Ishikawa (cell line): ENCODE measurements around the gene CD300LF.
A peak's percentile ranks its signal among the peaks of the same experiment; 100 is the strongest.

ENCODE experiments used
- CEBPB ChIP-seq: IDR thresholded peaks from 2 replicates; pipeline ENCODE4 v1.6.1; 2012
- CREB1 ChIP-seq: IDR thresholded peaks from 2 replicates; pipeline ENCODE4 v1.6.1; 2012; ENCODE audit warnings: low read depth
- EGR1 ChIP-seq: IDR thresholded peaks from 2 replicates; pipeline ENCODE4 v1.6.1; 2012
- EP300 ChIP-seq: IDR thresholded peaks from 2 replicates; pipeline ENCODE4 v1.6.1; 2012; ENCODE audit warnings: borderline replicate concordance
- FOXM1 ChIP-seq: IDR thresholded peaks from 2 replicates; pipeline ENCODE4 v1.6.1; 2012; ENCODE audit warnings: low read depth, borderline replicate concordance
- MAX ChIP-seq: IDR thresholded peaks from 2 replicates; pipeline ENCODE4 v1.6.1; 2012
- NFIC ChIP-seq: IDR thresholded peaks from 2 replicates; pipeline ENCODE4 v1.6.1; 2012
- RAD21 ChIP-seq: IDR thresholded peaks from 2 replicates; pipeline ENCODE4 v1.6.1; 2012; ENCODE audit warnings: low read depth
- REST ChIP-seq: IDR thresholded peaks from 2 replicates; pipeline ENCODE4 v1.6.1; 2012; ENCODE audit warnings: low read depth, mild to moderate bottlenecking
- TAF1 ChIP-seq: IDR thresholded peaks from 2 replicates; pipeline ENCODE4 v1.6.1; 2012; ENCODE audit warnings: low read depth, mild to moderate bottlenecking
- TCF12 ChIP-seq: IDR thresholded peaks from 2 replicates; pipeline ENCODE4 v1.6.1; 2012; ENCODE audit warnings: low read depth
- TEAD4 ChIP-seq: IDR thresholded peaks from 2 replicates; pipeline ENCODE4 v1.6.1; 2012
- YY1 ChIP-seq: IDR thresholded peaks from 2 replicates; pipeline ENCODE4 v1.6.1; 2012; ENCODE audit warnings: low read depth
- ZBTB7A ChIP-seq: IDR thresholded peaks from 2 replicates; pipeline ENCODE4 v1.6.1; 2012; ENCODE audit warnings: low read depth
- TF ChIP-seq, protein P1 (sequence below): IDR thresholded peaks from 2 replicates; pipeline ENCODE4 v1.6.1; 2012

The CD300LF gene

DNA sequence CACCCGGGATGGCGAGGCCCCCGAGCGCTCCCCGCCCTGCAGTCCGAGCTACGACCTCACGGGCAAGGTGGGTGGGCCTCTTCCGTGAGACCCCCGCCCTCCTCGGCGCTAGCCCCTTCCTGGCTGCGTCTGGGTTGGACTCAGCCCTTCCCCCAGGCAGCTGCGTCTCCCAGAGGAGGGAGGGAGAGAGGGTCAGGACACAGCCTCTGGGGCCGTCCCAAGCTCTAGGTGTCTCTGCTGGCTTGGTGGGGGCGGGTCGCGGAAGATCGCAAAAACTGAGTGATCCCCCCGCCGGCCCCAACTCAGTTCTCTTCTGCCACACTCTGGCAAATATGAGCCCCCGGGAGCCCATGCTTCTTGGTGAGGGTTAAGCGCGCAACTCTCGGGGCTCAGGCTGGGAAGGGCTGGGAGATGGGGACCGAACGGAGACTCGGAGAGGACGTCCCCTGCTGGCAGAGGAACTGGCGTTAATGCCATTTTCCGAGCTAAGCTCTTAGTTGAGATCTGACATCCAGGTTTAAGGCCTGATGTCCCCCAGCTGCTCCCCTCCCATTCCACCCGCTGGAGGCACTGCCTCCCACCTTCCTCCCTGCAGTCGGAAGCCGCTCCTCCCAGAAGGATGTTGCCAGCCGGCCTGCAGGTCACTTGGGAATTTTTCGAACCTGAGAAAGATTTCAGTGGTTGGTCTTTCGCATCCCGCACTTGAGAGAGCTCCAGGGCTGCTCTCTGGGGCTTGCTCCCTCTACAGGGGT is 24.8 kb upstream of the CD300LF start:
- no peak for TF ChIP-seq RAD21
- no peak for TF ChIP-seq CREB1
- TF ChIP-seq TEAD4 = no peak
- TF ChIP-seq NFIC = no peak
- TF ChIP-seq TCF12 = no peak
- no peak for TF ChIP-seq CEBPB
- no peak for TF ChIP-seq YY1
- TF ChIP-seq TAF1 = no peak
- no peak for TF ChIP-seq MAX
- TF ChIP-seq EP300 = no peak
- TF ChIP-seq, protein P1, sequence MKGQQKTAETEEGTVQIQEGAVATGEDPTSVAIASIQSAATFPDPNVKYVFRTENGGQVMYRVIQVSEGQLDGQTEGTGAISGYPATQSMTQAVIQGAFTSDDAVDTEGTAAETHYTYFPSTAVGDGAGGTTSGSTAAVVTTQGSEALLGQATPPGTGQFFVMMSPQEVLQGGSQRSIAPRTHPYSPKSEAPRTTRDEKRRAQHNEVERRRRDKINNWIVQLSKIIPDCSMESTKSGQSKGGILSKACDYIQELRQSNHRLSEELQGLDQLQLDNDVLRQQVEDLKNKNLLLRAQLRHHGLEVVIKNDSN = no peak

- TF ChIP-seq CEBPB (peak; percentile 96), CREB1 (no peak), TAF1 (no peak), MAX (no peak; the same call in 1 of the 2 replicates), YY1 (no peak), RAD21 (peak; percentile 46), ZBTB7A (no peak; the same call in none of the 2 replicates)
These were observed 24.0 kb upstream of the CD300LF start, which contains the start of gene RAB37 for GRCh38 chr17:74736513-74737298. Gene RAB37, plus strand, starts transcription at chr17:74737256. Its CDS starts 17 bp downstream, at chr17:74737273.

- TF ChIP-seq EGR1 = no peak
- TF ChIP-seq NFIC = no peak
- no peak for TF ChIP-seq FOXM1
- TF ChIP-seq CEBPB = no peak
- TF ChIP-seq TCF12 = no peak
- TF ChIP-seq CREB1 = no peak
- TF ChIP-seq EP300 = no peak
- TF ChIP-seq TEAD4 = no peak
- TF ChIP-seq ZBTB7A = no peak
- TF ChIP-seq MAX = no peak
- no peak for TF ChIP-seq REST
- TF ChIP-seq TAF1 = no peak
- TF ChIP-seq RAD21 = no peak
- TF ChIP-seq YY1 = no peak
- TF ChIP-seq, protein P1 = no peak
These were observed 21.5 kb upstream of the CD300LF start for GRCh38 chr17:74734256-74734655.

DNA sequence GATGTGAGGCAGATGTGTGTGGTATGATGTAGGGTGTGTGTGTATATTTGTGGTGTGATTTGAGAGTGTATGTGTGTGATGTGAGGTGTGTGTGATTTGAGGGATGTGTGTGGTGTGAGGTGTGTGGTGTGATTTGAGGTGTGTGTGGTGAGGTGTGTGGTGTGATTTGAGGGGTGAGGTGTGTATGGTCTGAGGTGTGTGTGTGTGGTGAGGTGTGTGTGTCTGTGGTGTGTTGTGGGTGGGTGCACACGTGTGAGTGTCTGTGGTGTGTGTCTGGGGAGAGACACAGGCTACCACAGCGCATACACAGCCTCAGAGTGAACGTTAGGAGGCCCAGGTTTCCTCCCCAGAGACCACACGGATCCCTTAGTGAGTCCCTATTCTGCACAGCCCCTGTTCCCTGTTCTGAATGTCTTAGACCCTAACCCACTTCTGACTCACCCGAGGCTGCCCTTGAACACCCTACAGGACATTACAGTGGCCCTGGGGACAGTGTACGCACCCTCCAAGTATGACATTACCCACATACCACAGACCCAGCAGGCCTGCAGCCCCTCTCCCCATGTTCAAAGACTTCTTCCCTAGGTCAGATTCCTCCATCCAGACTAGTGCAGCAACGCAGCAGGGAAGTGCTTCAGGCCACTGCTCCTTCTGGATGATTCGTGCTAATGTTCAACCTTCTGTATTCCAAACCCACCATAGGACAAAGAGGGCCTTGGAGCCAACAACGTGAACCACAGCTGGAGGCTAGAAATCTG is 20.8 kb upstream of the CD300LF start:
- no peak for TF ChIP-seq TEAD4
- TF ChIP-seq, protein P1 = no peak
- no peak for TF ChIP-seq TAF1
- no peak for TF ChIP-seq FOXM1
- no peak for TF ChIP-seq YY1
- TF ChIP-seq ZBTB7A = no peak
- no peak for TF ChIP-seq EGR1
- no peak for TF ChIP-seq MAX
- TF ChIP-seq NFIC = no peak
- no peak for TF ChIP-seq CEBPB
- TF ChIP-seq REST = no peak
- TF ChIP-seq CREB1 = no peak
- no peak for TF ChIP-seq EP300
- no peak for TF ChIP-seq TCF12
- TF ChIP-seq RAD21 = no peak
